Heart left ventricle (tissue), 13 donors: Measurements from ENCODE around the gene ANKRD39.

ENCODE experiments used
- CTCF ChIP-seq, 12 donors: fragments of 200-600 bp; sonication (generic) in 4 of 12; IDR thresholded peaks; one replicate each; pipeline versions ENCODE4 v1.5.0 to v1.8.0; 2018 to 2022; ENCODE audit warnings: antibody characterized with exemption in 12 of 12, mild to moderate bottlenecking in 5 of 12
- POLR2A ChIP-seq, 2 donors: fragments of 450-650 bp; IDR thresholded peaks; one replicate each; pipeline ENCODE4 v1.6.1; 2017; ENCODE audit warnings: antibody characterized with exemption in 2 of 2, mild to moderate bottlenecking in 2 of 2, moderate library complexity in 2 of 2
- donor health status: ischemic (EF 13 %, LVEDD 7.1; RV severe dilation, severe dysfunction).
- donor health status: DM: no; HTN: yes; CAD: no.
- donor health status: DM: no; HTN: no; CAD: no.
- donor health status: ischemic (EF 25% LVEDD 6.9; RV normal size, moderate dysfunction).
- donor health status: ischemic (EF 25% LVEDD 5.7; RV mildly dilated, moderate dysfunction).
- donor health status: ischemic (EF 35%, LVEDD 5.7; RV mildly dilated, moderate dysfunction).
- donor health status: nonischemic (EF 11% LVEDD 7.7; RV severe dilation, severe dysfunction).
- donor health status: DM: yes; HTN: yes; CAD: no.
- donor health status: PGD.
- donor health status: ischemic (EF 29% LVEDD 5.4; RV normal size, mild dysfunction).
- donor health status: nonischemic (EF 23%, LVEDD 6.1; RV moderate dilation, normal function).

GRCh38 chr2:96847586-96847985 is 10.2 kb downstream of the ANKRD39 start:
- no peak for TF ChIP-seq CTCF (IDR thresholded peaks at IDR 0.05)
- no peak for TF ChIP-seq POLR2A (IDR thresholded peaks at IDR 0.05)
